Neuronal stem cell (in vitro differentiated cells): ENCODE data around the gene SORCS2.

ENCODE experiments used
- DNase-seq: peaks from one replicate; pipeline ENCODE4 v3.0.0-alpha.2; 2013; ENCODE audit warnings: low spot score
- H2AFZ ChIP-seq: one replicate; pipeline ENCODE4 v1.6.1; 2013; ENCODE audit warnings: mild to moderate bottlenecking, low read length, inconsistent platforms
- H2AK5ac ChIP-seq: 2 replicates; pipeline ENCODE4 v1.6.1; 2013; ENCODE audit warnings: low read depth, mild to moderate bottlenecking, inconsistent platforms, low read length, moderate library complexity, mixed read lengths
- H2BK120ac ChIP-seq: 2 replicates; pipeline ENCODE4 v1.6.1; 2013; ENCODE audit warnings: low read depth, mild to moderate bottlenecking, inconsistent platforms, low read length, moderate library complexity, mixed read lengths
- H2BK12ac ChIP-seq: one replicate; pipeline ENCODE4 v1.6.1; 2013; ENCODE audit warnings: low read length, inconsistent platforms
- H2BK15ac ChIP-seq: 2 replicates; pipeline ENCODE4 v1.6.1; 2013; ENCODE audit warnings: mild to moderate bottlenecking, low read length, inconsistent platforms, mixed read lengths
- H2BK5ac ChIP-seq: one replicate; pipeline ENCODE4 v1.6.1; 2013; ENCODE audit warnings: inconsistent platforms, mild to moderate bottlenecking, low read length, moderate library complexity
- H3K14ac ChIP-seq: one replicate; pipeline ENCODE4 v1.6.1; 2013; ENCODE audit warnings: low read length, inconsistent platforms
- H3K18ac ChIP-seq: 2 replicates; pipeline ENCODE4 v1.6.1; 2013; ENCODE audit warnings: low read length, inconsistent platforms
- H3K23ac ChIP-seq: 2 replicates; pipeline ENCODE4 v1.6.1; 2013; ENCODE audit warnings: low read depth, mild to moderate bottlenecking, mixed read lengths, low read length, inconsistent platforms; ENCODE audit not compliant: poor library complexity
- H3K27ac ChIP-seq: replicated peaks from 3 replicates; pipeline ENCODE4 v1.5.1; 2013; ENCODE audit warnings: low read length, inconsistent platforms
- H3K27me3 ChIP-seq, 3 experiments: 2 replicates each; pipeline ENCODE4 v1.6.1; 2013; ENCODE audit warnings: low read length in 3 of 3, mild to moderate bottlenecking in 2 of 3, inconsistent platforms in 1 of 3, low read depth in 1 of 3, mixed read lengths in 1 of 3, moderate library complexity in 1 of 3; ENCODE audit not compliant: control insufficient read depth in 3 of 3, insufficient read depth in 3 of 3
- H3K36me3 ChIP-seq, 2 donors: replicated peaks in 1 of 2; 2 replicates each; pipeline ENCODE4 v1.6.1; 2013; ENCODE audit warnings: low read length in 2 of 2; ENCODE audit not compliant: control insufficient read depth in 2 of 2, insufficient read depth in 2 of 2
- H3K4ac ChIP-seq: 2 replicates; pipeline ENCODE4 v1.6.1; 2013; ENCODE audit warnings: inconsistent platforms, mild to moderate bottlenecking, low read length, moderate library complexity
- H3K4me1 ChIP-seq, 2 donors: 1 replicate in 1 of 2; 2 replicates in 1 of 2; pipeline ENCODE4 v1.6.1; 2013; ENCODE audit warnings: low read length in 2 of 2, low read depth in 1 of 2; ENCODE audit not compliant: control insufficient read depth in 2 of 2, insufficient read depth in 1 of 2
- H3K4me2 ChIP-seq: one replicate; pipeline ENCODE4 v1.6.1; 2013; ENCODE audit warnings: mild to moderate bottlenecking, low read length, inconsistent platforms; ENCODE audit not compliant: insufficient read depth, poor library complexity, severe bottlenecking
- H3K4me3 ChIP-seq, 2 donors: 2 replicates each; pipeline ENCODE4 v1.5.1; 2013; ENCODE audit warnings: low read length in 2 of 2, mild to moderate bottlenecking in 2 of 2, inconsistent platforms in 1 of 2, moderate library complexity in 1 of 2
- H3K79me1 ChIP-seq: one replicate; pipeline ENCODE4 v1.6.1; 2013; ENCODE audit warnings: low read depth, mild to moderate bottlenecking, inconsistent platforms, low read length, moderate library complexity
- H3K9ac ChIP-seq: one replicate; pipeline ENCODE4 v1.6.1; 2013; ENCODE audit warnings: mild to moderate bottlenecking, low read depth, low read length, inconsistent platforms; ENCODE audit not compliant: poor library complexity
- H3K9me3 ChIP-seq, 2 donors: replicated peaks in 1 of 2; 2 replicates each; pipeline versions ENCODE3 to v1.6.1; 2013; ENCODE audit warnings: low read length in 2 of 2, mild to moderate bottlenecking in 2 of 2, inconsistent platforms in 1 of 2, low read depth in 1 of 2, mixed read lengths in 1 of 2, moderate library complexity in 1 of 2; ENCODE audit not compliant: control insufficient read depth in 2 of 2, insufficient read depth in 1 of 2
- H4K8ac ChIP-seq: one replicate; pipeline ENCODE4 v1.6.1; 2013; ENCODE audit warnings: low read depth, mild to moderate bottlenecking, inconsistent platforms, low read length, moderate library complexity
- H4K91ac ChIP-seq: one replicate; pipeline ENCODE4 v1.6.1; 2013; ENCODE audit warnings: low read length, low read depth, mild to moderate bottlenecking, inconsistent platforms; ENCODE audit not compliant: poor library complexity
- WGBS, 2 donors: extraction: QIAGEN DNeasy Blood & Tissue Kit; methylation state at CpG; one replicate each; pipeline ENCODE4 v1.1.7; 2013; ENCODE audit warnings: missing lambda C conversion rate in 2 of 2, mixed read lengths in 1 of 2; ENCODE audit not compliant: insufficient read length in 2 of 2, insufficient replicate concordance in 1 of 2; ENCODE audit errors: extremely low coverage in 2 of 2; 5-methylcytosine and 5-hydroxymethylcytosine counted together

The SORCS2 gene

DNA sequence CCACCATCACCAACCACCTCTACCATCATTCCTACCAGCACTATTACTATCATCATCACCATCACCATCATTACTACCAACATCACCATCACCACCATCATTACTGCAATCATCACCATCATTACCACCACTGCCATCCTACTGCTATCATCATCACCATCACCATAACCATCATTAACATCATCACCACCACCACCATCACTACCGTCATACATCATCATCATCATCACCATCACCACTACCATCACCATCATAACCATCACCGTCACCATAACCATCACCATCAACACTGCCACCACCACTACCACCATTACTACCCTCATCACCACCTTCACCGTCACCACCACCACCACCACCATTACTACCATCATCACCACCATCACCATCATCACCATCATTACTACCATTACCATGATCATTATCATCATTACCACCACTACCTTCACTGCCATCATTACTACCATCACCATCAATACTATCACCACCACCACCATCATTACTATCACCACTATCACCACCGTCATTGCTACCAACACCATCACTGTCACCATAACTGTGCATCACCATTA, 170.6 kb downstream of the SORCS2 start:
- no peak overlapping the region for H2BK12ac ChIP-seq
- H2BK5ac ChIP-seq, result peak overlapping the region; percentile 7
- no peak overlapping the region for H2AK5ac ChIP-seq
- no peak overlapping the region for H3K27ac ChIP-seq
- 96 to 100% methylated on average over 1 to 2 of the region's 4 CpGs for WGBS, 2 donors
- peak overlapping the region; percentile 11 for H4K91ac ChIP-seq
- H2BK120ac ChIP-seq, result no peak overlapping the region
- no peak overlapping the region for H3K4me2 ChIP-seq
- peaks cover 0 to 12% of the 10 kb centered on the region in 2 donors for H3K4me1 ChIP-seq
- no peak for DNase-seq
- H2BK15ac ChIP-seq, result no peak overlapping the region
- H3K18ac ChIP-seq, result no peak overlapping the region
- no peak overlapping the region for H3K23ac ChIP-seq
- H3K36me3 ChIP-seq, result no peaks in the 10 kb centered on the region
- no peak overlapping the region for H2AFZ ChIP-seq
- no peak overlapping the region for H3K4me3 ChIP-seq
- H3K27me3 ChIP-seq, result peaks cover 0 to 3% (median 0%) of the 10 kb centered on the region in 3 experiments
- H3K4ac ChIP-seq, result no peak overlapping the region
- no peak overlapping the region for H4K8ac ChIP-seq
- peak overlapping the region; percentile 53 for H3K9ac ChIP-seq
- H3K14ac ChIP-seq, result no peak overlapping the region
- peaks cover 0 to 7% of the 10 kb centered on the region in 2 donors for H3K9me3 ChIP-seq
- H3K79me1 ChIP-seq, result peaks cover 1% of the 10 kb centered on the region

DNA sequence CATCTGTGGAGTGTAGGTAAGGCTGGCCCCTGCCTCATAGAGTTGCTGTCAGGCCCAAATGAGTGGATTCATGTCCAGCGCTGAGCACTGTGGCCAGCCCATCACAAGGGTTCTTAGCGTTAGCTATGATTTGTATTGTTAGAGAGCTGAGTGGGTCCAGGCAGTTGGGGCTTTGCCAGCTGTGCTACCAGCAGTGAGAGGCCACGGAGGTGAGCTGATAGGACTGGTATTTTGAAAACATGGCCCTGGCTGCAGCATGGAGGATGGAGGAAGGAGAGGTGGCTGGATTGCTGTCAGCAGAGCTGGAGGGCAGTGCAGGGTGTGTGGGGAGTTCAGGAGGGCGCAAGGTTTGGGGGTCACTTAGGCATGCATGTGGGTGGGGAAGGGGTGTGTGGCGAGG, 172.6 kb downstream of the SORCS2 start:
- Histone ChIP-seq H4K91ac (no peak overlapping the region), H3K27ac (no peak overlapping the region), H2BK12ac (no peak overlapping the region), H2BK5ac (no peak overlapping the region), H3K4ac (no peak overlapping the region), H3K4me1 (peaks cover 0 to 12% of the 10 kb centered on the region in 2 donors), H3K14ac (no peak overlapping the region), H3K36me3 (no peaks in the 10 kb centered on the region), H3K9me3 (peaks cover 0 to 7% of the 10 kb centered on the region in 2 donors), H3K79me1 (peaks cover 1% of the 10 kb centered on the region), H2BK120ac (no peak overlapping the region), H2AFZ (no peak overlapping the region), H2BK15ac (no peak overlapping the region), H2AK5ac (no peak overlapping the region), H3K4me2 (no peak overlapping the region), H3K27me3 (peaks cover 0 to 1% (median 0%) of the 10 kb centered on the region in 3 experiments), H3K9ac (no peak overlapping the region), H4K8ac (no peak overlapping the region), H3K4me3 (no peak overlapping the region), H3K23ac (no peak overlapping the region), H3K18ac (no peak overlapping the region)
- no peak for DNase-seq
- no CpG with 5 or more reads among the region's 5 CpGs for WGBS, 2 donors

DNA sequence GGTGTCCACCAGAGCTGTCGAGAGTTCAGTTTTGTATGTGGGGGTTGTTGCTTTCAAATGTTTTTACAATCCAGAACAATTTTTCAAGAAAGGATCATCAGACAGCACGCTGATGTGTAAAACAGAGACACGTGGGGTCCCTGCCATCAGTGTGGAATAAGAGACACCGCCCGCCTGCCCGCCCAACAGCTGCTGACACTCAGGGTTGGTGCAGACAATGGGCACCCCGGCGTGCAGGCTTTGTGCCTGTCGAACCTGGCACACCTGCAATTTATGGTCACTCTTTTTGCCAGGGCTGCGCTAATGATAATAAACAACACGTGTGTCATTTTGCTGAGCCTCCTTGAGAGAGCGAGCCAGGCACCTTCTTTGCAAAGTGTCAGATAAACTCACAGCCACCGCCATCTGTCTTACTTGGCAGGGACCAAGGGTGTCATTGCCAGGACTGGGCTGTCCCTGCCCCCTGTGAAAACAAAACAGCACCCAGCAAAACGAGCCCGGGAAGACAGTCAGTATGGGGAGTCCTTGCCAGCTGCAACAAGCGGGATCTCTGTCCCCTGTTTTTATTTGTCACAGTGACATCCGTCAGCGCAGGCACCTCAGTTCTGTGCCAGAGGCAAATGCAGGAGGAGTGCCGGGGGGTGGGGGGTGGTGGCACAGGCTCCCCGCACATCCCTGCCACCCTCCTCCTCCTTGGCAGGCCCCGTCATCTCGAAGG, 173.3 kb downstream of the SORCS2 start:
- peaks cover 1% of the 10 kb centered on the region for H3K79me1 ChIP-seq

DNA sequence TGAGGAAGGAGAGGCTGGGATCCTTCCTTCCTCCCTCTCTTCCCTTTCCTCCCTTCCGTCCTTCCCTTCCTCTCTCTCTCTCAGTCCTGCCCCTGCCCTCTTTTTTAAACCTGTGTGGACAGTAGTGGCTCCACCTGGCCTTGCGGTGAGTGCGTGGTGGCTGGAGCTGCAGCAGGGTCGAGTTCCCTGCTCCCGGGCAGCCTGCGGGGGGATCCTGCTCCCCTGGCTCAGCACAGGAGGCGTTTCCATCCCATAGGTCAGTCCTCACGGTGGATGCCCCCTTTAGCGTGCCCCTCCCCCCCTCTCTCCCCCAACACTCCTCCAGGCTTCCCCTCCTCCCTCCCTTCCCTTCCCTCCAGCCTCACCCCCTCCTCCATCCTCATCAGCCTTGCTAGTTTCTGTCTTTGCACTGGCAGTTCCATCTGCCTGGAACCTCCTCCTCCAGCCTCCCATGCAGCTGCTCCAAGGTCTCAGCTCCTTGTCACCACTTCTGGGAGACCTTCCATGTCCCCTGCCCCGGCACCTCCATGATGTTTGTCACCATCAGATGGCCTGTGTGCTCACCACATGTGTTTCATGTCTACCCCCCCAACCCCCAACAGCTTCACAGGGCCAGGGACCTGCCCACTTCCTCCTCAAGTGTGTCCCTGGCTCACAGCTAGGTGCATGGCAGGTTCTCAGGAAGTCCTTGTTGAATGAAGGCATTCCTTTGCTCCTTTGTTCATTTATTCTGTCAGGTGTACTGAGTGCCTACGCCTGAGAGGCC, 174.0 kb downstream of the SORCS2 start:
- Histone ChIP-seq H3K4ac (no peak overlapping the region), H3K27ac (no peak overlapping the region), H3K4me3 (no peak overlapping the region), H3K79me1 (peaks cover 1% of the 10 kb centered on the region), H2BK5ac (no peak overlapping the region), H3K4me1 (peaks cover 0 to 9% of the 10 kb centered on the region in 2 donors), H2AK5ac (peak overlapping the region; percentile 78), H3K27me3 (no peaks in the 10 kb centered on the region), H2AFZ (no peak overlapping the region), H2BK12ac (no peak overlapping the region), H2BK15ac (peak overlapping the region; percentile 6), H3K9ac (peak overlapping the region; percentile 7), H3K4me2 (no peak overlapping the region), H3K23ac (no peak overlapping the region), H3K36me3 (no peaks in the 10 kb centered on the region), H4K8ac (no peak overlapping the region), H3K18ac (peak overlapping the region; percentile 31), H3K14ac (no peak overlapping the region), H2BK120ac (no peak overlapping the region), H4K91ac (no peak overlapping the region), H3K9me3 (peaks cover 0 to 7% of the 10 kb centered on the region in 2 donors)
- no peak for DNase-seq
- WGBS, 2 donors, result no CpG with 5 or more reads among the region's 11 CpGs

More for the DNA sequence above, 173.3 kb downstream of the SORCS2 start:
- DNase-seq, result no peak
- H3K4me2 ChIP-seq, result no peak overlapping the region
- peak overlapping the region; percentile 31 for H3K18ac ChIP-seq
- H2BK120ac ChIP-seq, result no peak overlapping the region
- peak overlapping the region; percentile 78 for H2AK5ac ChIP-seq
- peak overlapping the region; percentile 6 for H2BK15ac ChIP-seq
- peak overlapping the region; percentile 49 for H3K23ac ChIP-seq
- H2AFZ ChIP-seq, result no peak overlapping the region
- no CpG with 5 or more reads among the region's 22 CpGs for WGBS, 2 donors
- H3K9me3 ChIP-seq, result peaks cover 0 to 7% of the 10 kb centered on the region in 2 donors
- no peak overlapping the region for H3K27ac ChIP-seq
- H2BK5ac ChIP-seq, result no peak overlapping the region
- H3K4me1 ChIP-seq, result peaks cover 0 to 10% of the 10 kb centered on the region in 2 donors
- H3K9ac ChIP-seq, result no peak overlapping the region
- no peak overlapping the region for H3K14ac ChIP-seq
- peak overlapping the region in 1 of 2 donors; percentile 5 for H3K4me3 ChIP-seq
- H4K91ac ChIP-seq, result no peak overlapping the region
- no peak overlapping the region for H3K4ac ChIP-seq
- no peak overlapping the region for H4K8ac ChIP-seq
- no peaks in the 10 kb centered on the region for H3K36me3 ChIP-seq
- no peaks in the 10 kb centered on the region for H3K27me3 ChIP-seq
- H2BK12ac ChIP-seq, result no peak overlapping the region
